NOMO-1 (cell line): ENCODE data around the gene CREB3L2.

Source experiments
- DNase-seq, 2 experiments: peaks; one replicate each; lab custom pipeline; 2025; ENCODE audit not compliant: unreplicated experiment in 2 of 2; lab: John Stamatoyannopoulos, UW

Gene CREB3L2

GRCh38 chr7:137953665-137954470, 48.0 kb downstream of the CREB3L2 start:
- DNase-seq, result no peak

- no peak for DNase-seq
Measured at GRCh38 chr7:137953043-137953664, 48.7 kb downstream of the CREB3L2 start.

GRCh38 chr7:137952426-137952805, 49.5 kb downstream of the CREB3L2 start:
- DNase-seq, result no peak

GRCh38 chr7:137951700-137952425, 50.0 kb downstream of the CREB3L2 start:
- DNase-seq, result no peak

GRCh38 chr7:137950967-137951366, 50.9 kb downstream of the CREB3L2 start:
- no peak for DNase-seq

- DNase-seq, result no peak
Measured at GRCh38 chr7:137950263-137950621, 51.6 kb downstream of the CREB3L2 start.

- no peak for DNase-seq
Measured at GRCh38 chr7:137949416-137950262, 52.2 kb downstream of the CREB3L2 start.

- no peak for DNase-seq
Measured at GRCh38 chr7:137948845-137949330, 53.0 kb downstream of the CREB3L2 start.

- DNase-seq, result no peak
Measured at GRCh38 chr7:137948083-137948844, 53.6 kb downstream of the CREB3L2 start.

GRCh38 chr7:137947046-137947445, 54.8 kb downstream of the CREB3L2 start:
- DNase-seq, result no peak

GRCh38 chr7:137946011-137946410, 55.9 kb downstream of the CREB3L2 start:
- DNase-seq, result no peak

GRCh38 chr7:137944168-137944567, 57.7 kb downstream of the CREB3L2 start:
- no peak for DNase-seq

- no peak for DNase-seq
Measured at GRCh38 chr7:137943132-137943551, 58.7 kb downstream of the CREB3L2 start.

- DNase-seq, result no peak
Measured at GRCh38 chr7:137942484-137943115, 59.3 kb downstream of the CREB3L2 start.

- no peak for DNase-seq
Measured at GRCh38 chr7:137940656-137941518, 61.0 kb downstream of the CREB3L2 start.

- DNase-seq, result no peak
Measured at GRCh38 chr7:137940218-137940617, 61.7 kb downstream of the CREB3L2 start.

GRCh38 chr7:137937202-137937560, 64.7 kb downstream of the CREB3L2 start:
- DNase-seq, result no peak

GRCh38 chr7:137936509-137937201, 65.2 kb downstream of the CREB3L2 start:
- DNase-seq, result no peak
